GM12878 (cell line): ENCODE results near the gene ERMN. TPM values are rescaled to one million over a fixed set of nuclear protein-coding genes. Genes with fewer than 3 reads are reported as not detected.

Source experiments
- ATAC-seq: fragments of 200-7000 bp; cut with Tn5 transposase; 3 replicates; pipeline ENCODE4 v1.9.1; 2020; ENCODE audit warnings: mild to moderate bottlenecking, moderate library complexity
- BruUV-seq: library from RNA; stranded (reverse); fragments of 400-500 nt; replicated peaks from 2 replicates; lab custom pipeline; 2021; lab: Mats Ljungman, UMichigan
- CTCF ChIA-PET: fragments of 300-600 bp; sonication (Branson Sonifier 250); formaldehyde crosslinking; extraction: SDS; loops from one replicate; lab custom pipeline; 2021; ENCODE audit warnings: inconsistent platforms; lab: Yijun Ruan, JAX
- POLR2A ChIA-PET: fragments of 350-600 bp; formaldehyde crosslinking; extraction: SDS; loops from one replicate; lab custom pipeline; 2021; ENCODE audit warnings: inconsistent platforms; lab: Charles Lee
- RAD21 ChIA-PET: fragments of 300-600 bp; sonication (Branson Sonifier 250); formaldehyde crosslinking; loops from one replicate; lab custom pipeline; 2023; ENCODE audit warnings: antibody characterized with exemption; ENCODE audit not compliant: unreplicated experiment; lab: Charles Lee
- SMC1A ChIA-PET: fragments of 300-600 bp; sonication (Branson Sonifier 250); formaldehyde crosslinking; loops from one replicate; lab custom pipeline; 2023; ENCODE audit not compliant: unreplicated experiment, uncharacterized antibody; lab: Charles Lee
- DNase-seq: peaks from one replicate; pipeline ENCODE4 v3.0.0-alpha.2; 2011; ENCODE audit warnings: low read depth, low spot score
- FAIRE-seq: peaks from 3 replicates; lab custom pipeline; 2011; peaks lifted over from hg19 to GRCh38; lab: Jason Lieb, UNC
- H2AFZ ChIP-seq: 2 replicates; pipeline ENCODE4 v1.6.0; 2011; ENCODE audit warnings: low read depth, low read length, control low read depth; ENCODE audit not compliant: control insufficient read depth
- H3K27ac ChIP-seq: 2 replicates; pipeline ENCODE4 v1.5.1; 2011; ENCODE audit warnings: control low read depth; ENCODE audit not compliant: control insufficient read depth, insufficient read depth
- H3K27me3 ChIP-seq, 2 experiments: replicated peaks in 1 of 2; 2 replicates each; pipeline versions ENCODE4 v1.6.0 to v1.6.1; 2011; ENCODE audit warnings: low read length in 1 of 2; ENCODE audit not compliant: control insufficient read depth in 2 of 2, insufficient read depth in 2 of 2
- H3K36me3 ChIP-seq, 2 experiments: 2 replicates each; pipeline ENCODE4 v1.5.1; 2011; ENCODE audit warnings: low read length in 1 of 2; ENCODE audit not compliant: control insufficient read depth in 2 of 2, insufficient read depth in 2 of 2
- H3K4me1 ChIP-seq: 2 replicates; pipeline ENCODE4 v1.6.1; 2011; ENCODE audit warnings: mild to moderate bottlenecking, low read length, moderate library complexity, mixed read lengths; ENCODE audit not compliant: control insufficient read depth, insufficient read depth
- H3K4me2 ChIP-seq: 2 replicates; pipeline ENCODE4 v1.6.0; 2011; ENCODE audit warnings: control low read depth; ENCODE audit not compliant: control insufficient read depth, insufficient read depth
- H3K4me3 ChIP-seq: fragments of 200-600 bp; sonication (generic); 2 replicates; pipeline ENCODE4 v1.5.1; 2016
- H3K79me2 ChIP-seq: 2 replicates; pipeline ENCODE4 v1.6.0; 2011; ENCODE audit warnings: low read length; ENCODE audit not compliant: control insufficient read depth, insufficient read depth
- H3K9ac ChIP-seq: 2 replicates; pipeline ENCODE4 v1.8.0; 2011; ENCODE audit warnings: low read length, control low read depth, mixed read lengths; ENCODE audit not compliant: control insufficient read depth, insufficient read depth
- H3K9me3 ChIP-seq: replicated peaks from 3 replicates; pipeline ENCODE4 v1.5.1; 2011; ENCODE audit warnings: mild to moderate bottlenecking, low read length; ENCODE audit not compliant: control insufficient read depth, insufficient read depth
- H4K20me1 ChIP-seq: 2 replicates; pipeline ENCODE4 v1.6.0; 2011; ENCODE audit not compliant: control insufficient read depth, insufficient read depth
- ATF7 ChIP-seq: fragments of 450-650 bp; IDR thresholded peaks from 2 replicates; pipeline ENCODE4 v1.6.1; 2016; ENCODE audit warnings: low read depth, mild to moderate bottlenecking
- EED ChIP-seq: sonication (generic); IDR thresholded peaks from 2 replicates; pipeline ENCODE4 v1.6.1; 2016; ENCODE audit warnings: antibody characterized with exemption, low read depth
- FOXM1 ChIP-seq: IDR thresholded peaks from 2 replicates; pipeline ENCODE4 v1.6.1; 2012; ENCODE audit warnings: low read depth, mild to moderate bottlenecking, inconsistent platforms, low read length, moderate library complexity
- NRF1 ChIP-seq: conservative IDR thresholded peaks from 2 replicates; pipeline ENCODE4 v1.6.1; 2011; ENCODE audit warnings: mild to moderate bottlenecking, low read depth, low read length, improper control_type of control experiment
- PAX8 ChIP-seq: fragments of 450-650 bp; IDR thresholded peaks from 2 replicates; pipeline ENCODE4 v1.6.1; 2017; ENCODE audit warnings: mild to moderate bottlenecking, moderate library complexity
- POLR2AphosphoS5 ChIP-seq: IDR thresholded peaks from 2 replicates; pipeline ENCODE4 v1.6.1; 2011; ENCODE audit warnings: mild to moderate bottlenecking, low read length, inconsistent platforms
- RAD21 ChIP-seq: IDR thresholded peaks from 2 replicates; pipeline ENCODE4 v1.6.1; 2011; ENCODE audit warnings: mild to moderate bottlenecking, low read depth, low read length, moderate library complexity; ENCODE audit not compliant: insufficient read depth
- SMAD5 ChIP-seq: IDR thresholded peaks from 2 replicates; pipeline ENCODE4 v1.6.1; 2016; ENCODE audit warnings: antibody characterized with exemption, low read depth
- SMC3 ChIP-seq: IDR thresholded peaks from 2 replicates; pipeline ENCODE4 v1.6.1; 2011; ENCODE audit warnings: low read length, improper control_type of control experiment, borderline replicate concordance
- SP1 ChIP-seq: IDR thresholded peaks from one replicate; pipeline ENCODE4 v1.6.1; 2011; ENCODE audit warnings: low read depth, low read length
- ZBED1 ChIP-seq: IDR thresholded peaks from 2 replicates; pipeline ENCODE4 v1.6.1; 2016; ENCODE audit warnings: borderline replicate concordance
- WGBS: methylation state at CpG from one replicate; pipeline ENCODE4 v1.1.6; 2016; ENCODE audit warnings: low lambda C conversion rate; ENCODE audit not compliant: insufficient replicate concordance, insufficient coverage; ENCODE audit errors: missing lambda C conversion rate; 5-methylcytosine and 5-hydroxymethylcytosine counted together
- in situ Hi-C: fragments of 300-500 bp; cut with MboI; formaldehyde crosslinking; loops from 9 replicates; pipeline ENCODE4 v1.14.3; 2018; ENCODE audit warnings: mixed read lengths
- intact Hi-C: fragments of 100-400 bp; cut with micrococcal nuclease; formaldehyde crosslinking; loops from one replicate; pipeline ENCODE4 v1.14.2; 2022; ENCODE audit not compliant: unreplicated experiment
- polyA plus RNA-seq, 11 experiments: library from polyadenylated mRNA; depleted of rRNA in 4 of 11; unstranded in 6 of 11; stranded (reverse) in 5 of 11; fragments of >200 nt; fragmentation: Nextera tagmentation in 4 of 11; fragmentation: Illumina TruSeq in 1 of 11; extraction: Ambion mirVana in 4 of 11; extraction: Trizol in 1 of 11; gene quantifications; 1 replicate in 1 of 11; 2 replicates in 10 of 11; pipeline versions ENCODE4 v1.2.1 to v1.2.3, GENCODE V29; 2011 to 2016; ENCODE audit warnings: inconsistent platforms in 2 of 11, missing spikeins in 2 of 11, low read depth in 1 of 11
- total RNA-seq, 4 experiments: library from RNA; depleted of rRNA in 3 of 4; stranded (reverse); fragments of >200 nt in 3 of 4; fragmentation: Illumina TruSeq in 1 of 4; extraction: Trizol in 1 of 4; gene quantifications; 2 replicates each; pipeline versions ENCODE4 v1.2.1 to v1.2.3, GENCODE V29; 2013 to 2021
- TF ChIP-seq, protein P1 (sequence below): fragments of 450-650 bp; IDR thresholded peaks from 2 replicates; pipeline ENCODE4 v1.6.1; 2016; ENCODE audit warnings: mild to moderate bottlenecking, moderate library complexity, borderline replicate concordance
- TF ChIP-seq, protein P2 (sequence below): IDR thresholded peaks from 2 replicates; pipeline ENCODE4 v1.6.1; 2011; ENCODE audit warnings: borderline replicate concordance, low read depth, mild to moderate bottlenecking, moderate library complexity, low read length; ENCODE audit not compliant: insufficient read depth, poor library complexity, severe bottlenecking
- TF ChIP-seq, protein P3 (sequence below): fragments of 450-650 bp; formaldehyde crosslinking; IDR thresholded peaks from 2 replicates; pipeline ENCODE4 v1.5.0; 2022; ENCODE audit warnings: mild to moderate bottlenecking, missing genetic modification characterization

ERMN gene
- total and polyA plus RNA-seq, 10 of the 15 experiments (the other 5 are each of a cell fraction or from before 2014, with no cell fraction given) = 0.26 to 5.3 (median 1.5) TPM

DNA sequence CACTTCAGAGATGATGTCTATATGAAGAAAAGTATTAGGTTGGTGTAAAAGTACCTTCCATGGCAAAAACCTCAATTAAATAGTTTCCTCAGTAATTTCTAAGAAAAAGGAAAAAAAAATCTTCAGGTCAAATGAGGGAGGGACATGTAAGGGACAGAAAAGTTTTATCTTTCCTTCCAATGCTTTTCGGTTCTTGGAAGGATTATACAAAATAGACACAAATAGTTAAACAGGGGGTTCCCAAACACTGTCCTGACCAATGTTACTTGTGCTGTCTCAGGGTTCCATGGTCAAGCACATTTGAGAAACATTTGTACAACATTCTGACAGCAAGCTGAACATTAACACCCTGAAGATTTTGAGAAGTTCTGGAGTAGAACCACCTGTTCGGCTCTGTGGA, 22.0 kb downstream of the ERMN start:
- Histone ChIP-seq H4K20me1 (no peaks in the 10 kb centered on the region), H3K4me2 (no peak overlapping the region), H3K4me3 (no peak overlapping the region), H2AFZ (no peak overlapping the region), H3K9me3 (no peaks in the 10 kb centered on the region), H3K36me3 (no peaks in the 10 kb centered on the region), H3K9ac (no peak overlapping the region), H3K79me2 (no peaks in the 10 kb centered on the region), H3K27me3 (no peaks in the 10 kb centered on the region), H3K4me1 (no peaks in the 10 kb centered on the region), H3K27ac (no peak overlapping the region)
- WGBS = 48% methylated on average over 2 of the region's 2 CpGs
- no TSS peak for BruUV-seq
- ChIA-PET POLR2A (interaction anchor here (0.6 to 1.2 kb wide), 2 partner anchors 28 to 187 kb away, joined by 4 to 6 read pairs; no protein-coding TSS in a partner anchor), CTCF (interaction anchor here (0.8 to 12.1 kb wide), 40 partner anchors 7 to 720 kb away, joined by 3 to 226 read pairs (median 10); partner anchors contain the start of genes CYTIP and ERMN), SMC1A (interaction anchor here (1.0 to 8.7 kb wide), 38 partner anchors 7 to 1451 kb away, joined by 3 to 155 read pairs (median 8); partner anchors contain the start of gene ERMN), RAD21 (interaction anchor here (0.6 to 7.8 kb wide), 24 partner anchors 10 to 705 kb away, joined by 3 to 126 read pairs (median 6); partner anchors contain the start of gene ERMN)
- intact Hi-C loops (loop anchor here (5.0 to 10.0 kb wide), 2 partner anchors 571 to 1449 kb away; partner anchors contain the start of gene ACVR1), in situ Hi-C loops (loop anchor here (5.0 to 10.0 kb wide), 2 partner anchors 451 to 704 kb away; no protein-coding TSS in a partner anchor)
- DNase-seq = no peak
- FAIRE-seq = no peak
- ATAC-seq = no peak
- no peak for TF ChIP-seq ZBED1
- no peak for TF ChIP-seq PAX8
- no peak for TF ChIP-seq SMC3
- TF ChIP-seq SMAD5 = no peak
- TF ChIP-seq ATF7 = no peak
- TF ChIP-seq FOXM1 = no peak
- TF ChIP-seq RAD21 = no peak
- no peak for TF ChIP-seq EED
- no peak for TF ChIP-seq POLR2AphosphoS5
- TF ChIP-seq NRF1 = no peak
- TF ChIP-seq, protein P1, sequence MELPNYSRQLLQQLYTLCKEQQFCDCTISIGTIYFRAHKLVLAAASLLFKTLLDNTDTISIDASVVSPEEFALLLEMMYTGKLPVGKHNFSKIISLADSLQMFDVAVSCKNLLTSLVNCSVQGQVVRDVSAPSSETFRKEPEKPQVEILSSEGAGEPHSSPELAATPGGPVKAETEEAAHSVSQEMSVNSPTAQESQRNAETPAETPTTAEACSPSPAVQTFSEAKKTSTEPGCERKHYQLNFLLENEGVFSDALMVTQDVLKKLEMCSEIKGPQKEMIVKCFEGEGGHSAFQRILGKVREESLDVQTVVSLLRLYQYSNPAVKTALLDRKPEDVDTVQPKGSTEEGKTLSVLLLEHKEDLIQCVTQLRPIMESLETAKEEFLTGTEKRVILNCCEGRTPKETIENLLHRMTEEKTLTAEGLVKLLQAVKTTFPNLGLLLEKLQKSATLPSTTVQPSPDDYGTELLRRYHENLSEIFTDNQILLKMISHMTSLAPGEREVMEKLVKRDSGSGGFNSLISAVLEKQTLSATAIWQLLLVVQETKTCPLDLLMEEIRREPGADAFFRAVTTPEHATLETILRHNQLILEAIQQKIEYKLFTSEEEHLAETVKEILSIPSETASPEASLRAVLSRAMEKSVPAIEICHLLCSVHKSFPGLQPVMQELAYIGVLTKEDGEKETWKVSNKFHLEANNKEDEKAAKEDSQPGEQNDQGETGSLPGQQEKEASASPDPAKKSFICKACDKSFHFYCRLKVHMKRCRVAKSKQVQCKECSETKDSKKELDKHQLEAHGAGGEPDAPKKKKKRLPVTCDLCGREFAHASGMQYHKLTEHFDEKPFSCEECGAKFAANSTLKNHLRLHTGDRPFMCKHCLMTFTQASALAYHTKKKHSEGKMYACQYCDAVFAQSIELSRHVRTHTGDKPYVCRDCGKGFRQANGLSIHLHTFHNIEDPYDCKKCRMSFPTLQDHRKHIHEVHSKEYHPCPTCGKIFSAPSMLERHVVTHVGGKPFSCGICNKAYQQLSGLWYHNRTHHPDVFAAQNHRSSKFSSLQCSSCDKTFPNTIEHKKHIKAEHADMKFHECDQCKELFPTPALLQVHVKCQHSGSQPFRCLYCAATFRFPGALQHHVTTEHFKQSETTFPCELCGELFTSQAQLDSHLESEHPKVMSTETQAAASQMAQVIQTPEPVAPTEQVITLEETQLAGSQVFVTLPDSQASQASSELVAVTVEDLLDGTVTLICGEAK = no peak
- TF ChIP-seq, protein P2, sequence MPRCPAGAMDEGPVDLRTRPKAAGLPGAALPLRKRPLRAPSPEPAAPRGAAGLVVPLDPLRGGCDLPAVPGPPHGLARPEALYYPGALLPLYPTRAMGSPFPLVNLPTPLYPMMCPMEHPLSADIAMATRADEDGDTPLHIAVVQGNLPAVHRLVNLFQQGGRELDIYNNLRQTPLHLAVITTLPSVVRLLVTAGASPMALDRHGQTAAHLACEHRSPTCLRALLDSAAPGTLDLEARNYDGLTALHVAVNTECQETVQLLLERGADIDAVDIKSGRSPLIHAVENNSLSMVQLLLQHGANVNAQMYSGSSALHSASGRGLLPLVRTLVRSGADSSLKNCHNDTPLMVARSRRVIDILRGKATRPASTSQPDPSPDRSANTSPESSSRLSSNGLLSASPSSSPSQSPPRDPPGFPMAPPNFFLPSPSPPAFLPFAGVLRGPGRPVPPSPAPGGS = no peak
- no peak for TF ChIP-seq SP1
- TF ChIP-seq, protein P3, sequence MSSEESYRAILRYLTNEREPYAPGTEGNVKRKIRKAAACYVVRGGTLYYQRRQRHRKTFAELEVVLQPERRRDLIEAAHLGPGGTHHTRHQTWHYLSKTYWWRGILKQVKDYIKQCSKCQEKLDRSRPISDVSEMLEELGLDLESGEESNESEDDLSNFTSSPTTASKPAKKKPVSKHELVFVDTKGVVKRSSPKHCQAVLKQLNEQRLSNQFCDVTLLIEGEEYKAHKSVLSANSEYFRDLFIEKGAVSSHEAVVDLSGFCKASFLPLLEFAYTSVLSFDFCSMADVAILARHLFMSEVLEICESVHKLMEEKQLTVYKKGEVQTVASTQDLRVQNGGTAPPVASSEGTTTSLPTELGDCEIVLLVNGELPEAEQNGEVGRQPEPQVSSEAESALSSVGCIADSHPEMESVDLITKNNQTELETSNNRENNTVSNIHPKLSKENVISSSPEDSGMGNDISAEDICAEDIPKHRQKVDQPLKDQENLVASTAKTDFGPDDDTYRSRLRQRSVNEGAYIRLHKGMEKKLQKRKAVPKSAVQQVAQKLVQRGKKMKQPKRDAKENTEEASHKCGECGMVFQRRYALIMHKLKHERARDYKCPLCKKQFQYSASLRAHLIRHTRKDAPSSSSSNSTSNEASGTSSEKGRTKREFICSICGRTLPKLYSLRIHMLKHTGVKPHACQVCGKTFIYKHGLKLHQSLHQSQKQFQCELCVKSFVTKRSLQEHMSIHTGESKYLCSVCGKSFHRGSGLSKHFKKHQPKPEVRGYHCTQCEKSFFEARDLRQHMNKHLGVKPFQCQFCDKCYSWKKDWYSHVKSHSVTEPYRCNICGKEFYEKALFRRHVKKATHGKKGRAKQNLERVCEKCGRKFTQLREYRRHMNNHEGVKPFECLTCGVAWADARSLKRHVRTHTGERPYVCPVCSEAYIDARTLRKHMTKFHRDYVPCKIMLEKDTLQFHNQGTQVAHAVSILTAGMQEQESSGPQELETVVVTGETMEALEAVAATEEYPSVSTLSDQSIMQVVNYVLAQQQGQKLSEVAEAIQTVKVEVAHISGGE (CRISPR knock-in tag) = no peak
